Esophagus squamous epithelium (tissue), 5 donors: Measurements from ENCODE around the gene PDK4. TPM values are rescaled to one million over a fixed set of nuclear protein-coding genes. Genes with fewer than 3 reads are reported as not detected.
"Not testable (repeated sequence)": the region's sequence is repeated elsewhere in the genome, so short reads cannot be mapped to it uniquely, and the experiment has no call there.

Experiments
- DNase-seq: peaks from one replicate; lab custom pipeline; 2025; lab: John Stamatoyannopoulos, UW
- H3K27ac ChIP-seq, 4 donors: fragments of 200-600 bp; sonication (generic); one replicate each; pipeline ENCODE4 v1.5.1; 2016 to 2019; ENCODE audit warnings: mild to moderate bottlenecking in 1 of 4
- H3K27me3 ChIP-seq, 4 donors: fragments of 200-600 bp; sonication (generic); 1 replicate in 3 of 4; 2 replicates in 1 of 4; pipeline versions ENCODE4 v1.5.1 to v1.6.0; 2017 to 2021; ENCODE audit warnings: antibody characterized with exemption in 1 of 4
- H3K36me3 ChIP-seq, 3 donors: fragments of 200-600 bp; sonication (generic); one replicate each; pipeline ENCODE4 v1.5.1; 2016 to 2019
- H3K4me1 ChIP-seq, 3 donors: fragments of 200-600 bp; sonication (generic); one replicate each; pipeline ENCODE4 v1.5.1; 2017 to 2019
- H3K4me3 ChIP-seq, 4 donors: fragments of 200-600 bp; sonication (generic); 1 replicate in 3 of 4; 2 replicates in 1 of 4; pipeline ENCODE4 v1.5.1; 2016 to 2019; ENCODE audit warnings: mild to moderate bottlenecking in 2 of 4, moderate library complexity in 1 of 4
- H3K9me3 ChIP-seq, 3 donors: fragments of 200-600 bp; sonication (generic); one replicate each; pipeline ENCODE4 v1.5.1; 2016 to 2019
- CTCF ChIP-seq, 6 experiments: fragments of 450-650 bp in 4 of 6; fragments of 200-600 bp in 2 of 6; sonication (generic) in 2 of 6; IDR thresholded peaks; one replicate each; pipeline ENCODE4 v1.5.1; 2016 to 2019; ENCODE audit warnings: antibody characterized with exemption in 6 of 6, mild to moderate bottlenecking in 4 of 6, moderate library complexity in 4 of 6
- POLR2A ChIP-seq, 4 donors: fragments of 450-650 bp; IDR thresholded peaks; one replicate each; pipeline ENCODE4 v1.6.1; 2017; ENCODE audit warnings: antibody characterized with exemption in 4 of 4, mild to moderate bottlenecking in 4 of 4, moderate library complexity in 3 of 4
- WGBS, 2 donors: methylation state at CpG; one replicate each; pipeline ENCODE4 v1.1.5; 2018; 5-methylcytosine and 5-hydroxymethylcytosine counted together
- intact Hi-C: fragments of 100-400 bp; cut with DNase I; formaldehyde crosslinking; loops from one replicate; pipeline ENCODE4 v1.15.0; 2022
- total RNA-seq, 4 donors: library from RNA; depleted of rRNA; stranded (reverse); fragments of >200 nt; gene quantifications; one replicate each; pipeline ENCODE4 v1.1.0, GENCODE V29; 2016
- donor health status: DM: yes; HTN: yes; CAD: no.

Gene PDK4
- total RNA-seq, 4 donors from 2014 or later = 4.1 to 129 (median 64.6) TPM

GRCh38 chr7:95605275-95605674, 9.0 kb upstream of the PDK4 start:
- TF ChIP-seq POLR2A (IDR thresholded peaks at IDR 0.05) = no peak
- TF ChIP-seq CTCF (IDR thresholded peaks at IDR 0.05) = no peak
- H3K27ac ChIP-seq = peak overlapping the region in 2 of 4 donors; percentile 2 to 97
- H3K4me3 ChIP-seq = no peak overlapping the region
- intact Hi-C loops = no loop called here
- peaks cover 9 to 37% (median 36%) of the 10 kb centered on the region in 3 donors for H3K4me1 ChIP-seq
- H3K9me3 ChIP-seq = no peaks in the 10 kb centered on the region
- H3K36me3 ChIP-seq = no peaks in the 10 kb centered on the region
- WGBS, 2 donors = 100% methylated on average over 3 of the region's 21 CpGs; no CpG with 5 or more reads in 1 of the 2 donors
- no peak for DNase-seq
- no peaks in the 10 kb centered on the region for H3K27me3 ChIP-seq

- H3K27me3 ChIP-seq, H3K4me3 ChIP-seq, intact Hi-C loops, DNase-seq, H3K9me3 ChIP-seq, H3K36me3 ChIP-seq: not testable (repeated sequence)
- Histone ChIP-seq H3K4me1 (peaks cover 6 to 32% (median 31%) of the 10 kb centered on the region in 3 donors), H3K27ac (peak overlapping the region in 2 of 4 donors; percentile 2 to 97)
- WGBS, 2 donors = 71 to 83% methylated on average over 3 of the region's 3 CpGs
Observed at GRCh38 chr7:95604811-95605210, 8.5 kb upstream of the PDK4 start.

GRCh38 chr7:95604397-95604796, 8.1 kb upstream of the PDK4 start:
- H3K4me3 ChIP-seq, H3K36me3 ChIP-seq, DNase-seq, H3K9me3 ChIP-seq, H3K27me3 ChIP-seq, intact Hi-C loops: not testable (repeated sequence)
- WGBS, 2 donors = 92 to 94% methylated on average over 2 of the region's 2 CpGs
- H3K4me1 ChIP-seq = peaks cover 2 to 32% (median 27%) of the 10 kb centered on the region in 3 donors
- H3K27ac ChIP-seq = peak overlapping the region in 1 of 4 donors; percentile 97

GRCh38 chr7:95602421-95602820, 6.1 kb upstream of the PDK4 start:
- Histone ChIP-seq H3K4me3 (no peak overlapping the region), H3K9me3 (no peaks in the 10 kb centered on the region), H3K27me3 (no peaks in the 10 kb centered on the region), H3K4me1 (peaks cover 0 to 27% (median 14%) of the 10 kb centered on the region in 3 donors), H3K27ac (peak overlapping the region in 1 of 4 donors; percentile 29), H3K36me3 (no peaks in the 10 kb centered on the region)
- DNase-seq = no peak
- intact Hi-C loops = no loop called here
- TF ChIP-seq POLR2A (IDR thresholded peaks at IDR 0.05) (no peak), CTCF (IDR thresholded peaks at IDR 0.05) (no peak)
- 60 to 64% methylated on average over 4 of the region's 4 CpGs for WGBS, 2 donors

GRCh38 chr7:95601316-95601715, 5.0 kb upstream of the PDK4 start:
- H3K4me1 ChIP-seq = peaks cover 0 to 18% (median 15%) of the 10 kb centered on the region in 3 donors
- intact Hi-C loops = no loop called here
- 72 to 78% methylated on average over 4 of the region's 4 CpGs for WGBS, 2 donors
- H3K9me3 ChIP-seq = no peaks in the 10 kb centered on the region
- TF ChIP-seq CTCF (IDR thresholded peaks at IDR 0.05) = no peak
- no peak for TF ChIP-seq POLR2A (IDR thresholded peaks at IDR 0.05)
- no peak for DNase-seq
- no peaks in the 10 kb centered on the region for H3K27me3 ChIP-seq
- no peak overlapping the region for H3K4me3 ChIP-seq
- no peak overlapping the region for H3K27ac ChIP-seq
- H3K36me3 ChIP-seq = no peaks in the 10 kb centered on the region

GRCh38 chr7:95599069-95599468, 2.8 kb upstream of the PDK4 start:
- Histone ChIP-seq H3K4me1 (peaks cover 0 to 15% (median 5%) of the 10 kb centered on the region in 3 donors), H3K4me3 (no peak overlapping the region), H3K27me3 (no peaks in the 10 kb centered on the region), H3K9me3 (no peaks in the 10 kb centered on the region), H3K36me3 (peaks cover 0 to 5% (median 0%) of the 10 kb centered on the region in 3 donors), H3K27ac (peak overlapping the region in 3 of 4 donors; percentile 93 to 98 (median 94))
- DNase-seq = no peak
- intact Hi-C loops = no loop called here
- TF ChIP-seq POLR2A (IDR thresholded peaks at IDR 0.05) (no peak), CTCF (IDR thresholded peaks at IDR 0.05) (no peak)
